HG03342 (cell line): ENCODE results near the gene PIP4K2A.
"Not testable (repeated sequence)": the region's sequence is repeated elsewhere in the genome, so short reads cannot be mapped to it uniquely, and the experiment has no call there.

ENCODE experiments used
- ATAC-seq: cut with Tn5 transposase; IDR thresholded peaks from one replicate; pipeline ENCODE4 v1.9.1; 2021; ENCODE audit warnings: mild to moderate bottlenecking, moderate library complexity; ENCODE audit not compliant: unreplicated experiment

PIP4K2A gene

GRCh38 chr10:22714479-22715289 lies at the start of gene PIP4K2A:
PIP4K2A (minus strand) TSS chr10:22714578; CDS start chr10:22714326, 252 bp downstream.
- peak; percentile 77 for ATAC-seq

GRCh38 chr10:22761569-22762220 lies 47.3 kb upstream of the PIP4K2A start:
- no peak for ATAC-seq

GRCh38 chr10:22760025-22760424 lies 45.6 kb upstream of the PIP4K2A start:
- no peak for ATAC-seq

GRCh38 chr10:22758867-22759266 lies 44.5 kb upstream of the PIP4K2A start:
- ATAC-seq: no peak

GRCh38 chr10:22754296-22754695 lies 39.9 kb upstream of the PIP4K2A start:
- ATAC-seq: no peak

GRCh38 chr10:22753786-22754185 lies 39.4 kb upstream of the PIP4K2A start:
- no peak for ATAC-seq

GRCh38 chr10:22752272-22752889 lies 38.0 kb upstream of the PIP4K2A start:
- ATAC-seq: peak; percentile 44

GRCh38 chr10:22750131-22750530 lies 35.8 kb upstream of the PIP4K2A start:
- ATAC-seq: no peak

- not testable (repeated sequence) for ATAC-seq
Measured at GRCh38 chr10:22744858-22745257, 30.5 kb upstream of the PIP4K2A start.

GRCh38 chr10:22742678-22743077 lies 28.3 kb upstream of the PIP4K2A start:
- ATAC-seq: peak; percentile 100

- not testable (repeated sequence) for ATAC-seq
Measured at GRCh38 chr10:22741631-22742030, 27.3 kb upstream of the PIP4K2A start.

GRCh38 chr10:22740180-22740579 lies 25.8 kb upstream of the PIP4K2A start:
- ATAC-seq: no peak

- no peak for ATAC-seq
Measured at GRCh38 chr10:22737587-22737986, 23.2 kb upstream of the PIP4K2A start.

GRCh38 chr10:22736134-22736533 lies 21.8 kb upstream of the PIP4K2A start:
- no peak for ATAC-seq

- ATAC-seq: no peak
Measured at GRCh38 chr10:22733992-22734391, 19.6 kb upstream of the PIP4K2A start.

- ATAC-seq: no peak
Measured at GRCh38 chr10:22727663-22728062, 13.3 kb upstream of the PIP4K2A start.

- ATAC-seq: no peak
Measured at GRCh38 chr10:22727112-22727511, 12.7 kb upstream of the PIP4K2A start.

GRCh38 chr10:22724773-22725172 lies 10.4 kb upstream of the PIP4K2A start:
- no peak for ATAC-seq

GRCh38 chr10:22723783-22724182 lies 9.4 kb upstream of the PIP4K2A start:
- peak; percentile 57 for ATAC-seq

GRCh38 chr10:22723343-22723779 lies 9.0 kb upstream of the PIP4K2A start:
- peak; percentile 77 for ATAC-seq

GRCh38 chr10:22722626-22723169 lies 8.3 kb upstream of the PIP4K2A start:
- ATAC-seq: peak; percentile 3
